PC-3 (cell line): ENCODE results near the gene PABPN1. TPM values are rescaled to one million over a fixed set of nuclear protein-coding genes. Genes with fewer than 3 reads are reported as not detected.

Experiments
- ATAC-seq: fragments of 200-7000 bp; cut with Tn5 transposase; 2 replicates; pipeline ENCODE4 v1.9.1; 2020; ENCODE audit warnings: mild to moderate bottlenecking, moderate library complexity
- BruUV-seq: library from RNA; stranded (reverse); fragments of 400-500 nt; replicated peaks from 2 replicates; lab custom pipeline; 2021; lab: Mats Ljungman, UMichigan
- CTCF ChIA-PET: fragments of 300-600 bp; sonication (Branson Sonifier 250); formaldehyde crosslinking; loops from one replicate; lab custom pipeline; 2022; ENCODE audit warnings: antibody characterized with exemption; lab: Charles Lee
- POLR2A ChIA-PET: fragments of 300-600 bp; sonication (Branson Sonifier 250); formaldehyde crosslinking; loops from one replicate; lab custom pipeline; 2022; ENCODE audit warnings: antibody characterized with exemption; ENCODE audit not compliant: unreplicated experiment; lab: Charles Lee
- DNase-seq: peaks from one replicate; pipeline ENCODE4 v3.0.0-alpha.2; 2015
- H2AFZ ChIP-seq: fragments of 300-600 bp; sonication (generic); 2 replicates; pipeline ENCODE4 v1.6.0; 2016; ENCODE audit warnings: antibody characterized with exemption, low read length
- H3F3A ChIP-seq: fragments of 300-600 bp; sonication (generic); one replicate; pipeline ENCODE4 v1.6.0; 2017; ENCODE audit warnings: antibody characterized with exemption, low read length, control low read depth, mild to moderate bottlenecking; ENCODE audit not compliant: unreplicated experiment
- H3K27ac ChIP-seq: fragments of 300-600 bp; sonication (generic); 2 replicates; pipeline ENCODE4 v1.5.1; 2016; ENCODE audit warnings: mild to moderate bottlenecking, low read length
- H3K27me3 ChIP-seq: fragments of 300-600 bp; sonication (generic); 2 replicates; pipeline ENCODE4 v1.6.1; 2016; ENCODE audit warnings: low read length, mixed read lengths
- H3K36me3 ChIP-seq: fragments of 300-600 bp; sonication (generic); 2 replicates; pipeline ENCODE4 v1.6.1; 2016; ENCODE audit warnings: low read depth, mixed run types, low read length, mixed read lengths
- H3K4me1 ChIP-seq: fragments of 300-600 bp; sonication (generic); 2 replicates; pipeline ENCODE4 v1.5.1; 2016; ENCODE audit warnings: low read length; ENCODE audit not compliant: insufficient read depth
- H3K4me2 ChIP-seq: fragments of 300-600 bp; sonication (generic); 2 replicates; pipeline ENCODE4 v1.6.0; 2016; ENCODE audit warnings: low read length
- H3K4me3 ChIP-seq: fragments of 300-600 bp; sonication (generic); 2 replicates; pipeline ENCODE4 v1.5.1; 2016; ENCODE audit warnings: mild to moderate bottlenecking, low read length, mixed read lengths
- H3K79me2 ChIP-seq: fragments of 300-600 bp; sonication (generic); 2 replicates; pipeline ENCODE4 v1.6.1; 2017; ENCODE audit warnings: low read length, mixed read lengths
- H3K9ac ChIP-seq: fragments of 300-600 bp; sonication (generic); 2 replicates; pipeline ENCODE4 v1.6.0; 2016; ENCODE audit warnings: mild to moderate bottlenecking, low read length
- H3K9me2 ChIP-seq: fragments of 300-600 bp; sonication (generic); replicated peaks from 2 replicates; pipeline ENCODE4 v1.6.1; 2016; ENCODE audit warnings: mixed run types, low read length, mixed read lengths
- H3K9me3 ChIP-seq: fragments of 300-600 bp; sonication (generic); 2 replicates; pipeline ENCODE4 v1.6.1; 2016; ENCODE audit warnings: low read length, mixed read lengths
- H4K20me1 ChIP-seq: fragments of 300-600 bp; sonication (generic); 2 replicates; pipeline ENCODE4 v1.6.1; 2016; ENCODE audit warnings: low read length, mixed read lengths
- EZH2 ChIP-seq: fragments of 300-600 bp; sonication (generic); IDR thresholded peaks from one replicate; pipeline ENCODE4 v1.6.1; 2017; ENCODE audit warnings: antibody characterized with exemption, mild to moderate bottlenecking, low read length; ENCODE audit not compliant: unreplicated experiment
- EZH2phosphoT487 ChIP-seq: fragments of 300-600 bp; sonication (generic); IDR thresholded peaks from 2 replicates; pipeline ENCODE4 v1.6.1; 2018; ENCODE audit warnings: mild to moderate bottlenecking, antibody characterized with exemption, low read length, borderline replicate concordance
- intact Hi-C: fragments of 100-400 bp; cut with micrococcal nuclease; formaldehyde crosslinking; loops from 2 replicates; pipeline ENCODE4 v1.9.0; 2023
- total RNA-seq: library from RNA; depleted of rRNA; stranded (reverse); fragments of >200 nt; gene quantifications from 2 replicates; pipeline ENCODE4 v1.2.3, GENCODE V29; 2014
- TF ChIP-seq, protein P1 (sequence below): fragments of 300-600 bp; sonication (generic); conservative IDR thresholded peaks from 2 replicates; pipeline ENCODE4 v1.5.1; 2017; ENCODE audit warnings: antibody characterized with exemption, low read depth, mild to moderate bottlenecking, low read length

PABPN1 gene
- total RNA-seq, 1 experiment from 2014 or later, result 89.1 TPM

DNA sequence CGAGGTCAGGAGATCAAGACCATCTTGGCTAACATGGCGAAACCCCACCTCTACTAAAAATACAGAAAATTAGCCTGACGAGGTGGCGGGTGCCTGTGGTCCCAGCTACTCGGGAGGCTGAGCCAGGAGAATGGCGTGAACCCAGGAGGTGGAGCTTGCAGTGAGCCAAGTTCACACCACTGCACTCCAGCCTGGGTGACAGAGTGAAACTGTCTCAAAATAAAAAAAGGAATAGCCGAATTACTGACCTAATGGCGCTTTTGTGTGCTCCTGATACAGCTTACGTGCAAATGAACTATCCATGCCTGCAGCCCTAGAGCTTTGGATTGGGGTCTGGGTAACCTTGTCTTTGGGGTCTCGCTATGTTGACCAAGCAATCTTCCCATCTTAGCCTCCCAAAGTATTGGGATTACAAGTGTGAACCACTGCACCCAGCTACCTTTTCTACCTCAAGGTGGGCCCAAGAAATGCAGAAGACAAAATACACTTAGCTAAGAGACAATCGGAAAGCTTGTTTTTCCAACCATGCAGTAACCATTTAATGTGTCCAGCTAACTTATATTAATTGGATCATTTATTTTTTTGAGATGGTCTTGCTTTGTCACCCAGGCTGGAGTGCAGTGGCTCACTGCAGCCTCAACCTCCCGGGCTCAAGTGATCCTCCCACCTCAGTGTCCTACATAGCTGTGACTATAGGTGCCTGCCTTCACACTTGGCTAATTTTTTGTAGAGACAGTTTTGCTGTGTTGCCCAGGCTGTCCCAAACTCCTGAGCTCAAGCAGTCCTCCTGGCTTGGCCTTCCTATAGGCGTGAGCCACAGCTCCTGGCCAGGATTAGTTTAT lies 5.5 kb downstream of the PABPN1 start:
- Histone ChIP-seq H3K4me2 (no peak overlapping the region), H3K27ac (no peak overlapping the region), H3K9ac (no peak overlapping the region), H3K79me2 (peaks cover 24% of the 10 kb centered on the region), H2AFZ (no peak overlapping the region), H3K4me3 (no peak overlapping the region), H3K9me3 (no peaks in the 10 kb centered on the region), H3K4me1 (peaks cover 9% of the 10 kb centered on the region), H3F3A (peaks cover 3% of the 10 kb centered on the region), H3K9me2 (no peaks in the 10 kb centered on the region), H4K20me1 (peaks cover 11% of the 10 kb centered on the region; the same call in 1 of the 2 replicates), H3K36me3 (peaks cover 24% of the 10 kb centered on the region), H3K27me3 (no peaks in the 10 kb centered on the region; the same call in 1 of the 2 replicates)
- ATAC-seq (peak; percentile 25), DNase-seq (no peak)
- intact Hi-C loops, result loop anchor here (5.0 kb wide), 1 partner anchor 131 kb away; no protein-coding TSS in a partner anchor
- TF ChIP-seq EZH2, result no peak
- no peak for TF ChIP-seq EZH2phosphoT487
- TF ChIP-seq, protein P1, sequence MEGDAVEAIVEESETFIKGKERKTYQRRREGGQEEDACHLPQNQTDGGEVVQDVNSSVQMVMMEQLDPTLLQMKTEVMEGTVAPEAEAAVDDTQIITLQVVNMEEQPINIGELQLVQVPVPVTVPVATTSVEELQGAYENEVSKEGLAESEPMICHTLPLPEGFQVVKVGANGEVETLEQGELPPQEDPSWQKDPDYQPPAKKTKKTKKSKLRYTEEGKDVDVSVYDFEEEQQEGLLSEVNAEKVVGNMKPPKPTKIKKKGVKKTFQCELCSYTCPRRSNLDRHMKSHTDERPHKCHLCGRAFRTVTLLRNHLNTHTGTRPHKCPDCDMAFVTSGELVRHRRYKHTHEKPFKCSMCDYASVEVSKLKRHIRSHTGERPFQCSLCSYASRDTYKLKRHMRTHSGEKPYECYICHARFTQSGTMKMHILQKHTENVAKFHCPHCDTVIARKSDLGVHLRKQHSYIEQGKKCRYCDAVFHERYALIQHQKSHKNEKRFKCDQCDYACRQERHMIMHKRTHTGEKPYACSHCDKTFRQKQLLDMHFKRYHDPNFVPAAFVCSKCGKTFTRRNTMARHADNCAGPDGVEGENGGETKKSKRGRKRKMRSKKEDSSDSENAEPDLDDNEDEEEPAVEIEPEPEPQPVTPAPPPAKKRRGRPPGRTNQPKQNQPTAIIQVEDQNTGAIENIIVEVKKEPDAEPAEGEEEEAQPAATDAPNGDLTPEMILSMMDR, result no peak
- ChIA-PET POLR2A (interaction anchor here (0.6 kb wide), 2 partner anchors 138 to 149 kb away, joined by 3 to 4 read pairs; no protein-coding TSS in a partner anchor), CTCF (interaction anchor here (0.7 to 1.0 kb wide), 3 partner anchors 53 to 128 kb away, joined by 3 to 8 read pairs (median 6); no protein-coding TSS in a partner anchor)
- BruUV-seq, result no TSS peak

DNA sequence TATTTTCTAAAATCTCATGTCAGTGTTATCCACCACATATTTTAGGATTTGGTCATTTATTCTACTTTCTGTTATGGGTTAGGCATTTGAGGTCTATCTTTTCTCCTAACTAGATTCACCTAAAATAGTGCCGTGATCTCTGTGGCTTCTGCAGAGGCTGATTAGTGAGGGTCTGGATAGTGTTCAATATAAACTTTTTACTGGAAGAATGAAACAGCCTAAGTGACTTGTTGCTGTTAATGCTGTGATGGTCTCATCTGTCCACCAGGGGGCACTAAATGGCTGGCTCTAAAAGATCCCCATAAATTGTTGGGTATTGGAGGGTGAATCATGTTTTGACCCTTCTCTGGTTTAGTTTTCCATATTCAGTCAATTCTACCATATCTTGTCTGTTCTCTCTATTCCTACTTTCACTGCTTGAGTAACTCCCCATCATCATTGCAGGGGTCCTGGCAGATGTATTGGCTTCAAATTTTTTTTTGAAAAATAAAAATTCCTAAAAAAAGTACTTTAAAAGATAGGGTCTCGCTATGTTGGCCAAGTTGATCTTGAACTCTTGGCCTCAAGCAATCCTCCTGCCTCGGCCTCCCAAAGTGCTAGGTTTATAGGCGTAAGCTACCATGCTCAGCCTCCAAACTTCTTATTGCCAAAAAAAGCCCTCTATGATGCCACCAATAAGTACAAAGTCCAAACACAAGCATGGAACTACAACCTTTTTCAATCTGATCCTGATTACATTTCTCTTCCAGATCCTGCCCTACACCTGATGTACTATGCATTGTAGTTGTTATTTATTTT lies 6.9 kb downstream of the PABPN1 start:
- Histone ChIP-seq H3F3A (peaks cover 3% of the 10 kb centered on the region), H3K79me2 (peaks cover 10% of the 10 kb centered on the region), H3K4me2 (no peak overlapping the region), H3K4me3 (no peak overlapping the region), H3K9ac (no peak overlapping the region), H3K9me2 (no peaks in the 10 kb centered on the region), H3K27ac (no peak overlapping the region), H4K20me1 (peaks cover 2% of the 10 kb centered on the region; the same call in 1 of the 2 replicates), H3K9me3 (no peaks in the 10 kb centered on the region), H2AFZ (no peak overlapping the region), H3K36me3 (peaks cover 19% of the 10 kb centered on the region), H3K4me1 (peaks cover 4% of the 10 kb centered on the region), H3K27me3 (no peaks in the 10 kb centered on the region; the same call in 1 of the 2 replicates)
- DNase-seq, result peak; percentile 79
- ChIA-PET CTCF (interaction anchor here (0.6 kb wide), 1 partner anchor 27 kb away, joined by 8 read pairs; no protein-coding TSS in a partner anchor), POLR2A (no interaction called here)
- BruUV-seq, result no TSS peak
- ATAC-seq, result peak; percentile 72
- TF ChIP-seq, protein P1, result peak; percentile 92
- TF ChIP-seq EZH2phosphoT487, result no peak
- intact Hi-C loops, result loop anchor here (1.0 to 5.0 kb wide), 3 partner anchors 52 to 129 kb away; no protein-coding TSS in a partner anchor
